ENCODE results near the gene SLC35F4.
"Not testable (repeated sequence)": the region's sequence is repeated elsewhere in the genome, so short reads cannot be mapped to it uniquely, and the experiment has no call there.

The SLC35F4 gene

DNA sequence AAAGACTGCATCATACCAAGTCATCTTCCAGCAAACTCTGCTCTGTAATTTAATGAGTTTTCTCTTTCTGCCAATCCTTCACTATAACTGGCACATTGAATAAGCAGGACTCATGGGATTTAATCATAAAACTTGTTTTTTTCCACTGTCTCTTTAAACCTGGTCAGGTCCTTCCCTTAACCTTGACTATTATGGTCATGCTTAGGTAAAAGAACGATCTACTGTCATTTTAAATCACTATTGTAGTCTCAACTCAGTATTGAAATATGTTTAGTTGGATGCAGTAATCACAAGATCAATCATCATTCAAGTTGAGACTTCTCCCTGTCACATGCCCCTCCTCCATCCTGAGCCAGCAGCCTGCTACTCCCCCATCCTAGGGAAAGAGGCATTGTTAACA is 56.1 kb downstream of the SLC35F4 start:
- DNase-seq (ENCODE audit: low read depth in 3 of 3, low spot score in 1 of 3): no peak

DNA sequence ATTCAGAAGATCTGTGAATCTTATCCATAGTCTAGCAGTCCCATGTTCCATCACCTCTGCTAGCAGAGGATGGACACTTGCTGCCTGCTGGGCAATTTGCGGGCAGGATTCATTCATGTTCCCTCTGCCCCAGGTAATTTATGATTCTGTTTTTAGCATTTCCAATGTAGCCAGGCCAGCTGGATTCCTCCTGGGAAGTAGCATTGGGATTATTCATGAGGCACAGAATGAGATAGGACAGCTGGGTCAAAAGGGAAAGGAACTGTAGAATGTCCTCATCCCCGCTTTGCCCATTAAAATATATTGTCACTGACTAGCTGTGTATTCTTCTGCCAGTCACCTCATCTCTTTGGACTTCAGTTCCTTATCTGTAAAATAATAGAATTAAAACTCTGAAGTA is 68.7 kb downstream of the SLC35F4 start:
- DNase-seq (ENCODE audit: low read depth in 3 of 3, low spot score in 1 of 3): no peak

DNA sequence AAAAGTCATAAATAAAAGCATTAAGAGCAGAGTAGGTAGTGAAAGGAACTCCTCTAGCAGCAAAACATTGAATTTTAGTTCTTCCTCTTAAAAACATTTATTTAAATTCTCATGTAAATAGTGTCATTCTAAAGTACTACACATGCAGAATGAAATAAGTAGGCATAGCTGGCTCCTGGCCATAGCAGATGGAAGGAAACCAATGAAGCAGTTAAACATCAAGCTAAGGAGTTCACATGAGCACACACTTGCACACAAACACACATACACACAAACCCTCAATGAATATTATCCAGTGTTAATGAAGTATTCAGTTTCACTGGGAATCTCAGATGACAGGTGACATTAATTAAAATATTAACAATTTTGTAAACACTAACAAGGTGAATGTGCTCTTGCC is 69.3 kb downstream of the SLC35F4 start:
- no peak for DNase-seq (ENCODE audit: low read depth in 3 of 3, low spot score in 1 of 3)

DNA sequence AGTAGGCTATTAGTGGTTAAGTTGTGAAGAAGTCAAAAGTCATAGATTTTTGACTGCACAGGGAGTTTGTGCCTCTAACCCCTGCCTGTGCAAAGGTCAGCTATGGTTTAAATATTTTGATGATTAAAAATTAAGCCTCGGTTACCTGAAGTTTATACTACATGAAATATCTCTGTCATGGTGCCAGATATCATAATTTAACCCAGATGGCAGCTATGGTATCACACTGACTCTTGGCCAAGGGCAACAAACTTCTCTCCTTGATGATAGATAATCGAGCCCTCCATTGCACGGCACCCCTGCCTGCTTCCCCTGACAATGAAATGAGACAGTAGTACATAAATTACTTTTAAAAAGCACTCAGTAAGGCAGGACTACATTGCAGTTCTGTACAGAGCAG is 80.8 kb downstream of the SLC35F4 start:
- no peak for DNase-seq (ENCODE audit: low read depth in 3 of 3, low spot score in 1 of 3)

DNA sequence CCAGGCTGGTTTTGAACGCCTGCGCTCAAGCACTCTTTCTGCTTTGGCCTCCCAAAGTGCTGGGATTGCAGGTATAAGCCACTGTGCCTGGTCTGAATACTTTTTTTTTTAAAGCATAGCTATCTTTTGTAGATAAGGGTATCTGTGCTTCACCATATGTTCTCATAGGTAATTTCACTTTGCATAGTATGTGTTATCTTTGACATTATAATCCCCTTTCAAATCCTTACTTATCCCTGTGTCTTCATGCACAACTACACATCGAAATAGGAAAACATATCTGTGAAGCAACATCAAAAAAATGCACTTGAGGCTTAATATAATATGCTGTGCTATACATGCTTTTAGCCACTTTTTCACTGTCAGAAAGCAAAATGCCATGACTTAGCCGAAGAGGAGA is 94.1 kb downstream of the SLC35F4 start:
- no peak for DNase-seq (ENCODE audit: low read depth in 3 of 3, low spot score in 1 of 3)

DNA sequence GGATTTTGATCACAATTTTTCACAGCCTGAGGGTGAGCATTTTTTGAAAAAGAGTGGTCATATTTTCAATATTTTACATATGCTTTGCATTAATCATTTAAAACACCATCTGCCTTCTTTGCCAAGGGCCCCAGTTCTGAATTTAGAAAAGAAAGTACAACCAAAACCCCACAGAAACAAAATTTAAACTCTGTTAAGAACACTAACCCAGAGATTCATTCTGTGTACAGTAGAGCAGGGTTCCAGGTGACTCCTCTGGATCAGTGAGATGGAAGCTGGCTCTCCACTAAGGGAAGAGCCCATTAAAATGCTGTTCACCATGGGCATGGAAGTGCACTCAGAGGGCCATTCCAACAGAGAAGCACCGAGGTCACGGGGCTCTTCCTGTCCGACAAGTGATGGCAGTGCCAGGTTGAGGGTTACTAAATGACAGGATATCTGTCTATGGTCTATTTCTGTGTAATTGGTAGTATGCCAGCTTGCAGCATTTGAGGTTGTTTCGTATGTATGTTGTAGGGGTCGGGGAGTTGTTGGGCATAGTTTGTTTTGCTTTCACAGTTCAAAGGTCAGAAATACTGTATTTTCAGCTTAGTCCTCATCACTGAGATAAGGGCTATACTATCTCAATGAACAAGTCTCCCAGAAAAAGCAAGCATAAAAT is 95.9 kb downstream of the SLC35F4 start:
- DNase-seq (ENCODE audit: low read depth in 3 of 3, low spot score in 1 of 3): no peak

DNA sequence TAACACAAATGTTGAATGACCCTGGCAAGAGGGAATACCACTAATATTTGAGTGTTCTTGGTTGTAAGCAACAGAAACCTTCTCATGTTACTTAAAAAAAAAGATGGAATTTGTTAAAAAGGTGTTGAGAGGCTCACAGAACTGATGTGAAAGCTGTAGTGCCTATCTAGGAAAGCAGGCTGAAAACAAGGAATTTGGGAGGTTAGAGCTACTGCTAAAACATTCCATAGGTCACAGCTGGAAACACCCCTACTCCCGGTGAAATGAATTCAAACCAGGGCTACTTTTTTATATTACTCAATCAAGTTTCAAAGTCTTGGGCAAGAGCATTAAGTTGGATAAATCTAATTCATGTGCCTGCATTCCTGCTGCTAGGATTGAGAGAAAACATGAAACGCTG is 104.1 kb downstream of the SLC35F4 start:
- DNase-seq (ENCODE audit: low read depth in 3 of 3, low spot score in 1 of 3): no peak

DNA sequence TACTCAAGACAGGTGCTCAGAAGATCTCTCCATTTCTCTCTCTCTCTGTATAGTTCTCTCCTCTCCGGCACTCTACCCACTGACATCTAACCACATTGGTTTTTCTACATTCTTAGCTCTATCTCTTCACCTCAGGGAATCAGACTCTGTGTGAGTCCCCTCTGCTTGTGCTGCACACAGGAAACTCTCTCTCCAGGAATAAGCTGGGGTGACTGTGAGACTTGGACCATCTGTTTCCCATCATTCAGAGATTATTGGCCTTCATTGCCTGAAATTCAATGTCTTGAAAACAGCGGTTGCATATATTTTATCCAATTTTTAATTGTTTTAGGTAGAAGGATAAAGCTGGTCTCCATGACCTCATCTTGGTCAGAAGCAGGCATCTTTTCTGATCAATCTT is 105.0 kb downstream of the SLC35F4 start:
- no peak for DNase-seq (ENCODE audit: low read depth in 3 of 3, low spot score in 1 of 3)

DNA sequence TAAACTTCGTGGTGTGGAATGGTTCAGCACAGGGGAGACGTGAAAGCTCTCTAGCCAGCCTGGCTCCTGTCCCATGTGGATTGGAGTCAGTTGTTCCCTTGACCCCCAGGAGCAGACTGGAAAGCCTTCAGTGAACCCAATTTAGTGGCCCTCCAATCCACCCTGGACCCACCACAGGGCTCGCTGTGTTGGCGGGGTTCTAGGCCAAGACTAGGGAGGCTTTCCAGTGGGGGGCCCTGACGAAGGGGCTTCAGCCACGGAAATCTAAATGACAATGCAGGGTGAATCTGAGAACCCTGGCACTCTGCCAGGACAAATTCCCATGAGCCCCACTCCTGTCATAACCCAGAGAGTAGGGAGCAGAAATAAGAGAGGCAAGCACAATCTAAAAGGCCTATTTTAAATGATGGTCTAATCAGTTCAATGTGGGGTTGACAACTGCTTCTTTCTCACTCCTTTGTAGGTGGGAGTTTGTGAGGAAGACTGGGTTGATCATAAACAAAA is 110.8 kb downstream of the SLC35F4 start:
- no peak for DNase-seq (ENCODE audit: low read depth in 3 of 3, low spot score in 1 of 3)

DNA sequence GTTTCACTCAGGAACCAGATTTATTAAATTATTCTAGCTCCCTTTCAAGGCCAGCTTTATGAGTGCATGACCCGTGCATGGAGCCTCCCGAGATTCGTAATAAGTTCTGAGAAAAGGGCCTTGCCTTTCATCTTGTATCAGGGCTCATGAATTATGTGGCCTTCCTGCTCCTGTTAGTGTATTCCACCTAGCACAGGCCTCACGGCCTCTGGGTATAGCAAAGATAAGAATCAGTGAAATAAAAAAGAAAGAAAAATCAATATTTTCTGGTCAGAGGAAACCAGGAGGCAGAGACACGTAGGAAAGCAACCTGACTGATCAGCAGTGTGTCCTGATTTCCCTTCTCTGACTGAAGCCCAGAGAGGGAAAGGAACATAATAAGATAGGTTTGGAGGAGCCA is 111.4 kb downstream of the SLC35F4 start:
- no peak for DNase-seq (ENCODE audit: low read depth in 3 of 3, low spot score in 1 of 3)

DNA sequence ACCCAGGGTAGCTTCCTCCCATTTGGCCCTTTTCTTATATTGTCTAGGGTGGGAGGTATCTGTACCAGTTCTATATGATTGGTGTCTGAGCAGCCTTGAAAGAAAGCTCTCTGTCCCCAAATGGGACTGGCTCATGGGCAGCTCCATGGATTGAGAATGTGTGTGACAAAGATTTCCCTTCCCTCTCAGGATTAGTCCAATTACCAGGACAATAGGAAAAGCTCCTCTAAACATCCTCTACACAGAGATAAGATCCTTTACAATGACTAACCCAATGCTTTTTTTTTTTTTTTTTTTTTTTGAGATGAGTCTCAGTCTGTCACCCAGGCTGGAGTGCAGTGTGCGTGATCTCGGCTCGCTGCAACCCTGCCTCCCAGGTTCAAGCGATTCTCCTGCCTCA is 112.1 kb downstream of the SLC35F4 start:
- DNase-seq (ENCODE audit: low read depth in 3 of 3, low spot score in 1 of 3): no peak

DNA sequence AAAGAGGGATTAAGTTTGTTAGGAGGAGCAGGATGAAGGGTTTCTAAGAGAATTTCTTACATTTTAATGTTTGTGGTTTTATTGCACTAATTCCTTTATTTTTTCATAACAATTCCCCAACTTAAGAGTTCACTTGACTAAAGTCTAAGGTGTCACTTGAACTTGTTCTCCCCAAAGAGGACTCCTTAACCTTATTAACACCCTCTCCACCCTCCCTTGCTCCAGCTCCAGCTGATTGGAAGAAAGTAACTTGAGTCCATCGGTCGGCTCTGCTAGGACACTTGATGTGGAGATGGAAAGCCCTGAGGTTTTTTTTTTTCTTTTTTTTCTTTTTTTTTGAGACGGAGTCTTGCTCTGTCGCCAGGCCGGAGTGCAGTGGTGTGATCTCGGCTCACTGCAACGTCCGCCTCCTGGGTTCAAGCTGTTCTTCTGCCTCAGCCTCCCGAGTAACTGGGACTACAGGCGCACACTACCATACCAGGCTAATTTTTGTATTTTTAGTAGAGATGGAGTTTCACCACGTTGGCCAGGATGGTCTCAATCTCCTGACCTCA is 113.7 kb downstream of the SLC35F4 start:
- DNase-seq (ENCODE audit: low read depth in 3 of 3, low spot score in 1 of 3): not testable (repeated sequence)

DNA sequence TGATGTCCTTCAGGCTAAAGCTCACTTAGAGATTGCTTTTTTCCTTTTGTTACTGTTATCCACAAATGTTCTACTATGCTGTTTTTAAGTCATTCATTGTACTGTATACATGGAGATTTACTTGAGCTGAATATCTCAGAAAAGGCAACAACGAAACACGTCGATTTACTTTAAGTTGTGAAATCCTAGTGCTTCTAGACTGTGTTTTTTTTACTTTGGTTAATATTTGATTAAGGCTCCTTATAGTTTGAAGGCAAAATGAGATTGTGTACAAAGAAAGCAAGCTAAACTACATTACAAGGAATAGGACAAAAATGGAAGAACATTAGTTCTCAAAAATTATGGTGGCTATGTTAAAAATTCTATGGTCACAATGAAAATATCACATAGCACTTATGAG is 114.5 kb downstream of the SLC35F4 start:
- DNase-seq (ENCODE audit: low read depth in 3 of 3, low spot score in 1 of 3): no peak

DNA sequence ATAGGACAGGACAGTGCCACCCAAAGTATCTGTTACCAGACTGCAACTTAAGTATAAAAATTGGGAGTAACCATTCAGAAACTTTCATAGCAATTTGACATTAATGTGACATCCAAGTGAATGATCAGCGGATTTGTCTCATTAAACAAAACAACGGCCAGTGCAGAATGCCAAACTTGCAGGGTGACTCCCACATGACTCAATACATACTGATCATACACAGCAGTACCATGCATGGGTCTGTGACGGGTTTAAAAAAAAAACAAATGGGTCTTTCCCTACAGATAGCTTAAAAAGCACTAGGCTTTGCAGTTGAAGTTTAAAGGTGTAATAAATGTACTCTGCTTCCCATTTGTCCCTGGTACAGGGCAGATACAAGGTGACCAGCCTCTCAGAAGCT is 116.6 kb downstream of the SLC35F4 start:
- no peak for DNase-seq (ENCODE audit: low read depth in 3 of 3, low spot score in 1 of 3)

DNA sequence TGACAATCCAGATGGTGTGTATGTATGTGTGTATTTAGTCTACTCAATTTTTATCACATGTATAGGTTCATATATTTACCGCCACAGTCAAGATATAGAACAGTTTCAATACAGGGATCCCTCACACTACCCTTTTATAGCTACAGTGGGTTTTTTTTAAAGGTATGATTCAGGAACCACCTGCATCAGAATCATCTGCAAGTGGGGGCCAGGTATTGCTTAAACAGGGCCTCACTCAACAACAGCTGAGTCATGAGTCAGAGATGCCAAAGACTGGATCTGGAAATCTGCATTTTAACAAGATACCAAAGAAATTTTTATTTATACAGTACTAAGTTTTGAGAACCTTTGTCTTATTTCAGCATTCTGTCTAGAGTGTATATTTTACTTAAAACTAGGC is 117.6 kb downstream of the SLC35F4 start:
- no peak for DNase-seq (ENCODE audit: low read depth in 3 of 3, low spot score in 1 of 3)

DNA sequence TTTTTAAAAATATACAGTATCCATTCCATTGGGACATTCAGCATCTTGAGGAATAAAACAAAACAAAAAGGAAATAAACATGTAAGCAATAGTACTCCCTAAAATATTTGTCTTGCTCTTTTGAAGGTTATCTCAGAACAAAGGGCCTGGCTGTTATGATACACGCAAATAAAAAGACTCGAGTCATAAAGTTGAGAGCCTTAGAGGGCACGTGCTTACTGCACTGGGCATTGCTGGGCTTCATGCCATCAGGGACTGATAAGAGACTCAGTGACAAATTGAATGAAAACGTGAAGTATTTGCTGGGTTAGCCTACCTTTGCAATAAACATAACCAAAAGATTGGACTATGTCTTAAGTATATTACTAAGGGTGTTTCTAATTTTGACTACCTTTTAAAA is 118.9 kb downstream of the SLC35F4 start:
- DNase-seq (ENCODE audit: low read depth in 3 of 3, low spot score in 1 of 3): no peak

DNA sequence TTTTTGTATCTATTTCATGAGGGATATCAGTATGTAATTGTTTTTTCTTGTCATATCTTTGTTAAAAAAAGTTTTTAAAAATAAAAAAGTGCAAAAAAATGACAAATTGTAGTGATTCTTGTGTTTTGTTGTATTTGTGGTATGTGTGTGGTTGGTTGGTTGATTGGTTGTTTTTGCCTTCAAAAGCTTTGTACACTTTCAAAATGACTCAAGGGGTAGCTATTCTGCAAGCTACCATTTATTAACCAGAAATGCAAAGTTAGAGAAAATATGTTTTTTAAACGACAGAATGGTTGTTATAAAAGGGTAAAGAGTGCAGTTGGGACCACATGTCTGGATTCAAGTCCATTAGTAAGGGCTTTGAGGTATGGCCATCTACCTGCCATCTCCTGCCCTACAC is 119.3 kb downstream of the SLC35F4 start:
- DNase-seq (ENCODE audit: low read depth in 3 of 3, low spot score in 1 of 3): no peak

DNA sequence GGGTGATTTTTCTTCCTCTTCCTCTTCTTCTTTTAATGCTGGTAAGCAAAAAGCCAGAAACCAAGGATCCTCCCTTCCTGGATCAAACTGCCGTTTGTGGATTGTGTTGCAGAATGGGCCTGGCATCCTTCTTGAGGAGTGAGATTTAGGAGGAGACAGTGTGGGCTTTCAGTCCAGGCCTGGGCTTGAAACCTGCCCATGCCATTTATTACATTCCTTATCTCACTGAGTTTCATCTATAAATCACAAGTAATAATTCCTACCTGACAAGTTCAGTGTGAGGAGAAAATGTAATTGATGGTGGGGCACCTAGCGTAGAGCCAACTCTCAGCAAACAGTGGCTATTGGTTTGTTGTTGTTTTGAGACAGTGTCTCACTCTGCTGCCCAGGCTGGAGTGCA is 126.4 kb downstream of the SLC35F4 start:
- no peak for DNase-seq (ENCODE audit: low read depth in 3 of 3, low spot score in 1 of 3)

DNA sequence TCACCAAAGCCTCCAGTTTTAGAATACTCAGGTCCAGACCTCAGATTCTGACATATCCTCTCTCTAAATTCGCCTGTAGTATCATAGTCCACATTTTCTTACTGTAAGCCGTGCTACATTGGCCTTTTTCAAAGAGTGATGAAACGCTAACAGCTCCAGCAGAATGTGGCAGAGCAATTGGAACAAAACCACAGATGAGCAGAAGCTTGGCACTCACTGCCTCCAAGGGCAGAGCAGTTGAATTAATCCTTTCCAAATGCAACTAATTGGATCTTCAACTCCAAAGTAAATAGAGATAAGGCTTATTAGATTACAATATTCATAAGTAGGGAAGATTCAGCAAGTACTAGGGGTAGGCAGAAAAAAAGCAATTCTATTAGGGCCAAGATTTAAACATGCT is 128.3 kb downstream of the SLC35F4 start:
- DNase-seq (ENCODE audit: low read depth in 3 of 3, low spot score in 1 of 3): no peak

DNA sequence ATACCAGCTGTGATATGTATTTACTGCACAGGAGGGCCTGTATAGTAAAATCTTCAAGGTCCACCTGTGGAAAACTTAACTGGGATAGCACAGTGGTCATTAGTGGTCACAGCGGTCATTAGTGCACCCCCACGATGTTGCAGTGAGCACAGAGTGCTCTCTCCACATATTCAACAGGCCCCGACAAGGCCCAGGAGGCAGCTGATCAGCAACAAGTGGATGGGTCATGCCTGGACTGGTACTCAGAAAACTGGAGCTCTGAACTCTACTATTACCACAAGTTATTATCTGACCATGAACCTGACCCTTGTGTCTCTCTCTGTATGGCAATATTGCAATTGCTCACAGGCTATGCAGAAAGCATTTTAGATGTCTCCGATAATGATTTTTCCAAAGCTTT is 129.5 kb downstream of the SLC35F4 start:
- DNase-seq (ENCODE audit: low read depth in 3 of 3, low spot score in 1 of 3): no peak

DNA sequence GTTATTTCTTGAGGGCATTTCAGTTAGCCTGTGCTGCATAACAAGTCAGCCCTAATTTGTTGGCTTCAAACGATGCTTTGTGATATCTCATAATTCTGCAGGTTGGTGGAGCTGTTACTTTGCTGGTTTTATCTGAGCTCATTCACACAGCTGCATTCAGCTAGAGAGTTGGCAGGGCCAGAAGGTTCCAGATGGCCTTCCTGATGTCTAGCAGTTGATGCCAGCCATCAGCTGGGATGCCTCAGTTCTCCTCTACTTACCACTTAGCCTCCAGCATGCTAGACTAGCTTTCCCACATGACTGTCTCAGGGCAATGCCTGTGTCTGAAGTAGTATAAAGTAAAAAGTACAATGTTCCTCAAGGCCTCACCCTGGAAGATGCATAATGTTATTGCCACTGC is 130.6 kb downstream of the SLC35F4 start:
- no peak for DNase-seq (ENCODE audit: low read depth in 3 of 3, low spot score in 1 of 3)

DNA sequence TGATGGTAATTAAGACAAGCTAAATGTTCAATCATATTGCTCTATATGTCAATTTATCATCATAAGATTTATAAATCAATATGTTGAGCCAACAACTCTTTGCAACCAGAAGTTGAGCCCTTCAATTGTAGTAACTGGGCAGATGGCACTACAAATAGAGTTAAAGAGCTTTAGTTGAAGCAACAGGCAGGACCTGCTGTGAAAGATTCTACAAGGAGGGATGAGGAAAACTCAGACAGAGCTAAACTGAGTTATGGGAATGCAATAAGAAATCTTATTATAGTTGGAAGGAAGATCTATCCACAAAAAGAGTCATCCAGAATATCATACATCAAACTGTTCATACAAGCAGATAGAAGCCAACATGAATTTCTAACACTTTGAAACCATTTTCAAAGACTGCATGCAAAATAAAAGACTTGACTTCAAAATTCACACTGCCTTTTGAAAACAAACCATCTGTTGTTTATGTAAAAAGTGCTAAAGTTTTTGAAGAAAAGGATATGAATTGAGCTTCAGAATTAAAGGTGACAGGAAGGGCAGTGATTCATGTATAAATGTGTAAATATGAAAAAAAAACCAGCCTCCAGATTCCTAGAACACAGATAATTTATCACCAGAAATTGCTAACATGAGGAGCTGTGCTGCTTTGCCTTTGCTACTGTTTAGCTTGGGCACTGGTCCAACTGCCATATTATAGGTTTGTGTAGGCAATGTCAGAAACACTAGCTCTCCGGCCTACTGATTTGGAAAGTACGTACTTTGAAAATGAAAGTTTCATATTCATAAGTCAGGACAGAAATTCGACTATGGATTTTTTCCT is 133.2 kb downstream of the SLC35F4 start:
- no peak for DNase-seq (ENCODE audit: low read depth in 3 of 3, low spot score in 1 of 3)

Data from stimulated activated CD4-positive, alpha-beta T cell treated with anti-CD3 and anti-CD28 coated beads, TNF-alpha, amount 100 ng/mL, for 1 hour (primary cell).